Stimulated activated effector memory CD8-positive, alpha-beta T cell treated with anti-CD3 and anti-CD28 coated beads, Interleukin-12 subunit alpha, Interleukin-12 subunit beta, amount 100 ng/mL, for 72 hours (primary cell): ENCODE data around the gene TRIO.

Experiments used
- ATAC-seq: fragments of 150-1000 bp; cut with Tn5 transposase; 2 replicates; pipeline ENCODE4 v1.10.0; 2021
- DNase-seq, 2 donors: peaks; one replicate each; pipeline ENCODE4 v3.0.0; 2021 to 2022; ENCODE audit warnings: low spot score in 2 of 2
- H3K27ac Mint-ChIP-seq: one replicate; pipeline ENCODE4 v1.8.0; 2022; ENCODE audit warnings: mild to moderate bottlenecking, mixed read lengths
- H3K36me3 Mint-ChIP-seq: one replicate; pipeline ENCODE4 v1.8.0; 2022; ENCODE audit warnings: mild to moderate bottlenecking, mixed read lengths
- H3K4me1 Mint-ChIP-seq: one replicate; pipeline ENCODE4 v1.8.0; 2022; ENCODE audit warnings: mixed read lengths
- H3K4me3 Mint-ChIP-seq: one replicate; pipeline ENCODE4 v1.8.0; 2022; ENCODE audit warnings: mild to moderate bottlenecking, mixed read lengths
- H3K9me3 Mint-ChIP-seq: one replicate; pipeline ENCODE4 v1.8.0; 2022; ENCODE audit warnings: mixed read lengths

TRIO gene

GRCh38 chr5:14238272-14238671 is 95.1 kb downstream of the TRIO start:
- no peak overlapping the region for H3K27ac Mint-ChIP-seq
- H3K4me1 Mint-ChIP-seq: no peaks in the 10 kb centered on the region
- DNase-seq: no peak
- ATAC-seq: no peak
- H3K36me3 Mint-ChIP-seq: no peaks in the 10 kb centered on the region
- H3K4me3 Mint-ChIP-seq: no peak overlapping the region
- H3K9me3 Mint-ChIP-seq: no peaks in the 10 kb centered on the region

DNA sequence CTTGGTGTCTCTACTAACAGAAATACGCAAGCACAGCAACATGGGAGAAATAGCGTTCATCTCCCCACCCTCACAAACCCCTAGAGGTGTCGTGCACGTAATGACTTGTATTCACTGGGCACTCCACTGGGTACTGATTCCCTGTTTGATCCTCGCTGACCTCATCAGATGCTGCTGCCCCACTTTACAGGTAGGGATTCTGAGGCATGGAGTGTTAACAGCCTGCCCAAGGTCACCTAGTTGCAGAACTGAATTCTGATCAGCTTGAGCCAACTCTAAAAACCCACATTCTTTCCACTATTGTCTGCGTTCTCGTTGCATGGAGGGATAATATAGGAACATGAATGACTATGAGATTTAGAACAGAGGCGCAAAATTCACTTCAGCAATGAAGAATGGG is 96.3 kb downstream of the TRIO start:
- no peak for DNase-seq
- H3K9me3 Mint-ChIP-seq: no peaks in the 10 kb centered on the region
- no peak overlapping the region for H3K4me3 Mint-ChIP-seq
- no peak for ATAC-seq
- no peaks in the 10 kb centered on the region for H3K4me1 Mint-ChIP-seq
- H3K36me3 Mint-ChIP-seq: no peaks in the 10 kb centered on the region
- H3K27ac Mint-ChIP-seq: no peak overlapping the region

DNA sequence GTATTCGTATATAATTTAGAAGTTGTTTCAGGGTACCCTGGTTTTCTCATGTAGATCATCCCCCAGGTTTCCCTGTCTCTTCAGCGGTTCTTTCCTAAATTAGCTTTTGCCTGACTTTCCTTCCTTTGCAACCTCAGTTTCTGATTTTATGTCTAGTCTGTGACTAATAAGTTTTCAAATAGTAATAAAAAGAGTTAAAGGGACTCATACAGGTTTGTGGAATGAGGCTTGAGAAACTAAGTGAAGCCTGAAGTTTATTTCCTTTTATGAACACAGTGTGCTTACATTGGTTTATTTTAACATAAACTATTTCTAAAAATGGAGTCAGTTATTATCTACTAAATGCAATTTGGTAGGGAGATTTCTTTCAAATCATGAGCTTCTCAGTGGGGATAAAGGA is 96.8 kb downstream of the TRIO start:
- Mint-ChIP-seq H3K9me3 (no peaks in the 10 kb centered on the region), H3K4me3 (no peak overlapping the region), H3K27ac (no peak overlapping the region), H3K4me1 (no peaks in the 10 kb centered on the region), H3K36me3 (no peaks in the 10 kb centered on the region)
- DNase-seq: no peak
- no peak for ATAC-seq

- H3K9me3 Mint-ChIP-seq: no peaks in the 10 kb centered on the region
- H3K27ac Mint-ChIP-seq: no peak overlapping the region
- DNase-seq (no peak), ATAC-seq (no peak)
- H3K4me1 Mint-ChIP-seq: no peaks in the 10 kb centered on the region
- no peak overlapping the region for H3K4me3 Mint-ChIP-seq
- no peaks in the 10 kb centered on the region for H3K36me3 Mint-ChIP-seq
Measured at GRCh38 chr5:14240359-14240758, 97.2 kb downstream of the TRIO start.

GRCh38 chr5:14241141-14241540 is 98.0 kb downstream of the TRIO start:
- Mint-ChIP-seq H3K9me3 (no peaks in the 10 kb centered on the region), H3K4me3 (no peak overlapping the region), H3K4me1 (no peaks in the 10 kb centered on the region), H3K27ac (no peak overlapping the region), H3K36me3 (no peaks in the 10 kb centered on the region)
- DNase-seq (no peak), ATAC-seq (no peak)

DNA sequence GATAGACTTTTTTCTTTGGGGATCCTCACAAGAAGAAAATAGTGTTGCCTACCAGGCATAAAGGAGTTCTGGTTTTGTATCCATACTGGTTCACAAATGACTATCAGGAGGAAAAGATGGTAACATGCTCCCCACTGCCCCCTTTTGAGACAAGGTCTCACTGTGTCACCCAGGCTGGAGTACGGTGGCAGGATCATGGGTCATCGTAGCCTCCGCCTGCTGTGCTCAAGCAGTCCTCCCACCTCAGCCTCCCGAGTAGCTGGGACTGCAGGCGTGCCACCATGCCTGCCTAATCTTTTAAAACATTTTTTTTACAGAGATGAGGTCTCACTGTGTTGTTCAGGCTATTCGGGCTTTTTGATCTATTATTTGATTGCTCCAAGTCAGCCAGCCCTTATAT is 99.3 kb downstream of the TRIO start:
- no peaks in the 10 kb centered on the region for H3K9me3 Mint-ChIP-seq
- H3K4me1 Mint-ChIP-seq: no peaks in the 10 kb centered on the region
- H3K4me3 Mint-ChIP-seq: no peak overlapping the region
- H3K27ac Mint-ChIP-seq: no peak overlapping the region
- no peak for DNase-seq
- no peaks in the 10 kb centered on the region for H3K36me3 Mint-ChIP-seq
- ATAC-seq: no peak

- H3K4me3 Mint-ChIP-seq: no peak overlapping the region
- no peak for ATAC-seq
- no peak overlapping the region for H3K27ac Mint-ChIP-seq
- no peaks in the 10 kb centered on the region for H3K9me3 Mint-ChIP-seq
- H3K4me1 Mint-ChIP-seq: no peaks in the 10 kb centered on the region
- DNase-seq: no peak
- H3K36me3 Mint-ChIP-seq: no peaks in the 10 kb centered on the region
Measured at GRCh38 chr5:14242871-14243383, 99.8 kb downstream of the TRIO start.

DNA sequence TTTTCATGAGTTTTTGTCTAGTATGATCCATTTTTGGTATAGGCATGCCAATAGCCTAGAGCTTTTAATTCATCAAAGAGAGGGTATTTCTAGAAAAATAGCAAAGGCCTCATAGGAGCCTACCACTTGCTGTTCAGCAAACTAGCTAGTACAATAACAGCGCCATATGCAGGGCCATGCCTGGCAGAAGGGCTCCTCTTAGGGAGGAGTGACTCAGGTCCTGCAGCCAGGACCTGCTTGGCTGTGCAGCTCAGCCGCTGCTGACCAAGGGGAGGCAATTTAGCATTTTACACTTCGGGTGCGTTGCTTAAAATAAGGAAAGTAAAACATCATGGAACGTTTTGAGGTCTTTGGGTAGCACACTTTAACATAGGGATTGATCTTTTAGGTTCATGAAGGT is 100.6 kb downstream of the TRIO start:
- Mint-ChIP-seq H3K9me3 (no peaks in the 10 kb centered on the region), H3K27ac (no peak overlapping the region), H3K4me1 (no peaks in the 10 kb centered on the region), H3K36me3 (no peaks in the 10 kb centered on the region), H3K4me3 (no peak overlapping the region)
- ATAC-seq: no peak
- DNase-seq: no peak

DNA sequence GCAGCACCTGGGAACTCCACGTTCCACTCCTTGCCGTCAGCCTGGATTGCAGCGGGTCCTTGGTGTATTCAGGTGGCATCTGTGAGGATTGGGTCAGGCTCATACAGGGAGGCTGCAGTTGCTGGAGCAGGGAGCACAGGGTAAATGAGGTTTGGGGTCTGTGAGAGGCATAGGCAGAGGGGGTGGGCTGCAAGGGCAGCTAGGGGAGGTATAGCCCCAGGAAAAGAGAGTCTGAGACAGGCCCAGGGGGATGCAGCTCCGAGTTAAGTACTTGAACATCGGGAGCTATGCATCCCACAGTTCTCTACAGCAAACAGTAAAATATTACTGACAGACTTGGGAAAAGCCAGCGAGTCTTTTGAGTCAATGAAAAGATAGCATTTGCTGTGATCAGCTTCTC is 101.6 kb downstream of the TRIO start:
- no peaks in the 10 kb centered on the region for H3K9me3 Mint-ChIP-seq
- H3K36me3 Mint-ChIP-seq: no peaks in the 10 kb centered on the region
- no peak overlapping the region for H3K4me3 Mint-ChIP-seq
- no peaks in the 10 kb centered on the region for H3K4me1 Mint-ChIP-seq
- ATAC-seq (no peak), DNase-seq (no peak)
- no peak overlapping the region for H3K27ac Mint-ChIP-seq

DNA sequence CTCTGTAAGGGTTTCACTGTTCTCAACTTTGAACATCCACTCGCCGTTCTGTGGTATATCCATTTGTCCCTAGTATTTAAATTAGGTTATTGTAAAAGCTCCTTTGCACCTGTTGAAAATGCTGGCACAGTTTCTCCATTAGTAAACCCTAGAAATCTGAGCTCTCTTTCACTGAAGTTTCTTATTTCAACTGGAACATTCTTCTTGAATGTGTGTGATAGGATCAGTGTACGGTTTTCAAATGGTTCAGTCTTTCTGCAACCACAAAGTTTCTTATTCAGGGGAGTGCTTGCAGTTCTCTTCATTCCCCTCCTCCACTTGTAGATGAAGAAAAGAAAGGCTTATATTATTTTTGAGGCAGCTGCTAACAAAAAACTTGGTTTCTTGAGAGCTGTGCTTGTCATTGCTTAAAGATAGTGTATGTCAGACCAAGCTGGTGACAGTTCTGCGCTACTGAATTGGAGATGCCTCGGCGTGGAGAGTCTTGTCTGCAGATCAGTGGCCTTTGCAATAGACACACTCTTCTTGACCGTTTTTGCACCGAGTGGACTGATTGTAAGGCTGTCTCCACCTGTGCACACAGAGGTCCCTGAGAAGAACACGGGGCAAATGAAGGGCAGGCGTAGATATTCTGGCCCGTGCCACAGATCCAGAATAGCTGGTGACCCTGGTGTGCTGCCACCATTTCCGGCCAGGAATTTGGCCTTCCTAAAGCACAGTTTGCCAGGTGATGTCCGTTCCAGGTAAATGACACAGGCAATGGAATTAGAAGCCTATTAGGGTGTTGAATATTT is 102.2 kb downstream of the TRIO start:
- H3K9me3 Mint-ChIP-seq: no peaks in the 10 kb centered on the region
- H3K4me3 Mint-ChIP-seq: no peak overlapping the region
- ATAC-seq: no peak
- H3K27ac Mint-ChIP-seq: no peak overlapping the region
- no peaks in the 10 kb centered on the region for H3K36me3 Mint-ChIP-seq
- H3K4me1 Mint-ChIP-seq: no peaks in the 10 kb centered on the region
- no peak for DNase-seq

GRCh38 chr5:14246350-14247053 is 103.4 kb downstream of the TRIO start:
- Mint-ChIP-seq H3K4me1 (no peaks in the 10 kb centered on the region), H3K36me3 (no peaks in the 10 kb centered on the region), H3K27ac (no peak overlapping the region), H3K4me3 (no peak overlapping the region), H3K9me3 (no peaks in the 10 kb centered on the region)
- ATAC-seq (peak; percentile 28), DNase-seq (no peak)

- H3K27ac Mint-ChIP-seq: no peak overlapping the region
Measured at GRCh38 chr5:14247054-14247386, 103.9 kb downstream of the TRIO start.

GRCh38 chr5:14249258-14250082 is 106.3 kb downstream of the TRIO start:
- Mint-ChIP-seq H3K4me1 (peaks cover 6% of the 10 kb centered on the region), H3K36me3 (no peaks in the 10 kb centered on the region), H3K4me3 (no peak overlapping the region), H3K27ac (no peak overlapping the region), H3K9me3 (no peaks in the 10 kb centered on the region)
- ATAC-seq (no peak), DNase-seq (no peak)

More at GRCh38 chr5:14247054-14247386, 103.9 kb downstream of the TRIO start:
- no peak overlapping the region for H3K4me3 Mint-ChIP-seq
- no peaks in the 10 kb centered on the region for H3K36me3 Mint-ChIP-seq
- DNase-seq (no peak), ATAC-seq (no peak)
- no peaks in the 10 kb centered on the region for H3K9me3 Mint-ChIP-seq
- peaks cover under 1% of the 10 kb centered on the region for H3K4me1 Mint-ChIP-seq

- ATAC-seq: no peak
- H3K4me1 Mint-ChIP-seq: peaks cover 6% of the 10 kb centered on the region
Measured at GRCh38 chr5:14250084-14250695, 107.0 kb downstream of the TRIO start.

More at GRCh38 chr5:14250084-14250695, 107.0 kb downstream of the TRIO start:
- H3K9me3 Mint-ChIP-seq: no peaks in the 10 kb centered on the region
- H3K27ac Mint-ChIP-seq: no peak overlapping the region
- H3K4me3 Mint-ChIP-seq: no peak overlapping the region
- no peaks in the 10 kb centered on the region for H3K36me3 Mint-ChIP-seq
- DNase-seq: no peak
